Measurements from ENCODE around the gene KRTAP2-1.
"Not testable (repeated sequence)": the region's sequence is repeated elsewhere in the genome, so short reads cannot be mapped to it uniquely, and the experiment has no call there.

DNA sequence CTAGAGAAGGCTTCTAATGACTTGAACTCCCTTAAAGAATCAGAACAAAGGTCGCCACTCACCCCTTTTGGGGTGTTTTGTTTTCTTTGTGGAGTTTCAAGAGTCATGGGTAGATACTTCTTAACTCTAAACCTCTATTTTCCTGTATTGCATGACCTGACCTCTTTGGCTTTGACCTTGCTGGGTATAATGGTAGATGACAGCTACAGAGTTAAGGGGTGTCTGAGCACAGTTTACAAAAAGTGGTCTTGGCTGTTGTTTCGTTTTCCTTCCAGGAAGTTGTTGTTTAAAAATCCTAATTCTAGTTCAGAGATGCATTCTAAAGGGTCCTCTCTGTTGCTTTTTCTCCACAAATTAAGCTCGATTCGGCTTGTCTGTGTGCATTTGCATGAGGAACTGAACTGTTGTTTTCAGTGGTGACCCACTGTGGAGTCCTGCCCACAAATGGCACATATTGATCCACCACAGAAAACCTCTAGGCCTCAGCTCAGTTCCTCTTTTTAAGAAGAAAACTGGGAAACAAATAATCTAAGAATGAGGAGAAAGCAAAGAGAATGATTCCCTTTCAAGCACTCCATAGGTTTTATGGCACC is 41.7 kb upstream of the KRTAP2-1 start:
- TF ChIP-seq, protein P1, sequence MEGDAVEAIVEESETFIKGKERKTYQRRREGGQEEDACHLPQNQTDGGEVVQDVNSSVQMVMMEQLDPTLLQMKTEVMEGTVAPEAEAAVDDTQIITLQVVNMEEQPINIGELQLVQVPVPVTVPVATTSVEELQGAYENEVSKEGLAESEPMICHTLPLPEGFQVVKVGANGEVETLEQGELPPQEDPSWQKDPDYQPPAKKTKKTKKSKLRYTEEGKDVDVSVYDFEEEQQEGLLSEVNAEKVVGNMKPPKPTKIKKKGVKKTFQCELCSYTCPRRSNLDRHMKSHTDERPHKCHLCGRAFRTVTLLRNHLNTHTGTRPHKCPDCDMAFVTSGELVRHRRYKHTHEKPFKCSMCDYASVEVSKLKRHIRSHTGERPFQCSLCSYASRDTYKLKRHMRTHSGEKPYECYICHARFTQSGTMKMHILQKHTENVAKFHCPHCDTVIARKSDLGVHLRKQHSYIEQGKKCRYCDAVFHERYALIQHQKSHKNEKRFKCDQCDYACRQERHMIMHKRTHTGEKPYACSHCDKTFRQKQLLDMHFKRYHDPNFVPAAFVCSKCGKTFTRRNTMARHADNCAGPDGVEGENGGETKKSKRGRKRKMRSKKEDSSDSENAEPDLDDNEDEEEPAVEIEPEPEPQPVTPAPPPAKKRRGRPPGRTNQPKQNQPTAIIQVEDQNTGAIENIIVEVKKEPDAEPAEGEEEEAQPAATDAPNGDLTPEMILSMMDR (IDR thresholded peaks at IDR 0.05) = not testable (repeated sequence)
- not testable (repeated sequence) for TF ChIP-seq POLR2A, POLR2AphosphoS5 (IDR thresholded peaks at IDR 0.05)
